Measurements from ENCODE around the gene ANKS1A.

ANKS1A gene

GRCh38 chr6:35057449-35058357 is 168.6 kb downstream of the ANKS1A start:
- no peak for DNase-seq

- DNase-seq, result no peak
These were observed 169.3 kb downstream of the ANKS1A start for GRCh38 chr6:35058358-35058675.

GRCh38 chr6:35058865-35059522 is 169.9 kb downstream of the ANKS1A start:
- DNase-seq, result no peak

GRCh38 chr6:35059596-35060345 is 170.7 kb downstream of the ANKS1A start:
- no peak for DNase-seq

GRCh38 chr6:35061102-35061615 is 172.1 kb downstream of the ANKS1A start:
- no peak for DNase-seq

- no peak for DNase-seq
These were observed 172.8 kb downstream of the ANKS1A start for GRCh38 chr6:35061651-35062410.

- DNase-seq, result no peak
These were observed 173.9 kb downstream of the ANKS1A start for GRCh38 chr6:35062676-35063574.

GRCh38 chr6:35063701-35064280 is 174.7 kb downstream of the ANKS1A start:
- no peak for DNase-seq

- no peak for DNase-seq
These were observed 175.2 kb downstream of the ANKS1A start for GRCh38 chr6:35064290-35064689.

- DNase-seq, result no peak
These were observed 175.8 kb downstream of the ANKS1A start for GRCh38 chr6:35064757-35065440.

GRCh38 chr6:35065441-35065800 is 176.4 kb downstream of the ANKS1A start:
- no peak for DNase-seq

GRCh38 chr6:35065870-35066269 is 176.8 kb downstream of the ANKS1A start:
- DNase-seq, result no peak

- DNase-seq, result no peak
These were observed 178.2 kb downstream of the ANKS1A start for GRCh38 chr6:35067234-35067633.

- DNase-seq, result no peak
These were observed 179.2 kb downstream of the ANKS1A start for GRCh38 chr6:35068206-35068605.

- DNase-seq, result no peak
These were observed 179.6 kb downstream of the ANKS1A start for GRCh38 chr6:35068644-35069043.

GRCh38 chr6:35069262-35069661 is 180.2 kb downstream of the ANKS1A start:
- DNase-seq, result no peak

- no peak for DNase-seq
These were observed 181.1 kb downstream of the ANKS1A start for GRCh38 chr6:35070111-35070510.

- no peak for DNase-seq
These were observed 182.4 kb downstream of the ANKS1A start for GRCh38 chr6:35071347-35071994.

- no peak for DNase-seq
These were observed 183.1 kb downstream of the ANKS1A start for GRCh38 chr6:35072051-35072697.

GRCh38 chr6:35072698-35073055 is 183.6 kb downstream of the ANKS1A start:
- no peak for DNase-seq
